Activated naive CD8-positive, alpha-beta T cell treated with anti-CD3 and anti-CD28 coated beads, Interleukin-2, amount 10 ng/mL, durations not matched to agents 7 days and 5 days (primary cell): Measurements from ENCODE around the gene NPL. TPM values are rescaled to one million over a fixed set of nuclear protein-coding genes. Genes with fewer than 3 reads are reported as not detected.

ENCODE experiments used
- ATAC-seq: fragments of 150-1000 bp; cut with Tn5 transposase; one replicate; pipeline ENCODE4 v1.10.0; 2021; ENCODE audit warnings: low read depth, moderate library complexity
- POLR2A ChIA-PET: fragments of 350-600 bp; sonication (Branson Sonifier 250); formaldehyde crosslinking; loops from one replicate; lab custom pipeline; 2021; ENCODE audit warnings: antibody characterized with exemption; lab: Charles Lee
- DNase-seq: peaks from one replicate; pipeline ENCODE4 v3.0.0; 2021
- H3K27ac Mint-ChIP-seq: one replicate; pipeline ENCODE4 v1.8.0; 2022; ENCODE audit warnings: mild to moderate bottlenecking, mixed read lengths
- H3K27me3 Mint-ChIP-seq: one replicate; pipeline ENCODE4 v1.8.0; 2022; ENCODE audit warnings: mild to moderate bottlenecking, moderate library complexity, mixed read lengths
- H3K36me3 Mint-ChIP-seq: one replicate; pipeline ENCODE4 v1.8.0; 2021; ENCODE audit warnings: mild to moderate bottlenecking, mixed read lengths
- H3K4me1 Mint-ChIP-seq: one replicate; pipeline ENCODE4 v1.8.0; 2021; ENCODE audit warnings: mixed read lengths
- H3K4me3 Mint-ChIP-seq: one replicate; pipeline ENCODE4 v1.8.0; 2022; ENCODE audit warnings: mild to moderate bottlenecking, moderate library complexity, mixed read lengths
- H3K9me3 Mint-ChIP-seq: one replicate; pipeline ENCODE4 v1.8.0; 2021; ENCODE audit warnings: mixed read lengths
- total RNA-seq, 2 experiments: library from RNA; stranded (reverse); gene quantifications; one replicate each; pipeline ENCODE4 v1.2.3, GENCODE V29; 2021

The NPL gene
- total RNA-seq, 2 experiments from 2014 or later = 5.6 to 6.2 TPM

DNA sequence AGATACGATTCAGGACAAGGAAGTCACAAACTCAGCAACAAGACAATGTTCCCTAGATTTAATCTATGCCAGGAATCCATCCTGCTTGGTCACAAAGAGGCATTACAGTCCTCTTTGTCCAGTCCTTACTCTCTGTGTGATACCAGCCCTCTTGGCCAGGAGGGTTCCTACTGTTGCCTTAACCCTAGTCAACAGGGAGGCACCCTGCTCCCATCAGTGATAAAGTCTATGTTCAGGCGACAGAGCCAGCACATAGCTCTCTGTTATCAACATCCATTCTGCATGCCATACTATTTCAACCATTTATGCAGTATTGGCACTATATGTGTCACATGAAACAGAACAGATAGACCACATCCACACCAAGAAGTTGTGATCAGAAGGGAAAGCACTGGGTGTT is 4.4 kb upstream of the NPL start:
- Mint-ChIP-seq H3K4me1 (peaks cover 14% of the 10 kb centered on the region), H3K36me3 (no peaks in the 10 kb centered on the region), H3K27ac (no peak overlapping the region), H3K4me3 (no peak overlapping the region), H3K9me3 (no peaks in the 10 kb centered on the region), H3K27me3 (peaks cover 16% of the 10 kb centered on the region)
- DNase-seq (no peak), ATAC-seq (no peak)
- POLR2A ChIA-PET = no interaction called here

DNA sequence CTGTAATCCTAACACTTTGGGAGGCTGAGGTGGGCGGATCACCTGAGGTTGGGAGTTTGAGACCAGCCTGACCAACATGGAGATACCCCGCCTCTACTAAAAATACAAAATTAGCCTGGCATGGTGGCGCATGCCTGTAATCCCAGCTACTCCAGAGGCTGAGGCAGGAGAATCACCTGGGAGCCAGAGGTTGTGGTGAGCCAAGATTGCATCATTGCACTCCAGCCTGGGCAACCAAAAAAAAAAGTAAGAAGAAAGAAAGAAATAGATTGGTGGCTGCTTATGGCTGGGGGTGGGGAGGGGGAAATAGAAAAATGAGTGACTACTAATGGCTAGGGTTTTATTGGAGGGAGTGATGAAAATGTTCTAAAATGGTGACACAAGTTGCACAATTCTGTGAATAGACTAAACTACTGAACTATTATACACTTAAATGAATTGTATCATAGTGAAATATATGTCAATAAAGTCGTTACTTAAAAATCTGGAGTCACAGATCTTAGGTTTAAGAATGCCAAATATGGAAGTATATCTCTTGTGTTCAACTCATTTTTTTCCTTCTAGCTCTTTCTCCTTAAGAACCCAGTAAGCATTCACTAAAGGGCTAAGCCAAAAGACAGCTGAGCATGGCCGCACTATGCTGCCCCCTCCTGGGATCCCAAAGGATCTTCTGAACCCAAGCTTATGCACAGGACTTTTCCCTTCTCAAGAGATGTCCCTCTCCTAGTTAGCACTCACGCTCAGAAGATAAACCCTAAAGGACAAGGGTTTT is 3.2 kb upstream of the NPL start:
- Mint-ChIP-seq H3K4me3 (no peak overlapping the region), H3K27me3 (peaks cover 16% of the 10 kb centered on the region), H3K4me1 (peaks cover 15% of the 10 kb centered on the region), H3K27ac (no peak overlapping the region), H3K36me3 (no peaks in the 10 kb centered on the region), H3K9me3 (no peaks in the 10 kb centered on the region)
- ATAC-seq (no peak), DNase-seq (peak; percentile 36)
- POLR2A ChIA-PET = interaction anchor here (1.0 to 1.7 kb wide), 2 partner anchors 183 to 702 kb away, joined by 3 to 6 read pairs; no protein-coding TSS in a partner anchor

DNA sequence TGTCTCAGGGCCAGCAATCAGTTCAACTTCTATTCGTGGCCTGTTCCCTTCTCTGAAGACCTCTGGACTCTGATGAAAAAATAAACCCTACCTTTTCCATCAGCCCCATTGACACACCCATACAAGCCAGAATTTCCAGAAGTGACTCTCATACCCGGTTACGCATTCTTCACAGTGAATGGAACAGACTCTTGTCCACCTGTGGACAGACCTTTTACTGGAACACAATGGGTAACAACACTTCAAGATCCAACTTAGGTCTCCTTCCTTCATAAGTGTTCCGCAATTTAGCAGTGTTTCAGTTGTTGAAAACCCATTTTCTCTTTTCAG is 2.6 kb upstream of the NPL start:
- no peak overlapping the region for H3K4me3 Mint-ChIP-seq

DNA sequence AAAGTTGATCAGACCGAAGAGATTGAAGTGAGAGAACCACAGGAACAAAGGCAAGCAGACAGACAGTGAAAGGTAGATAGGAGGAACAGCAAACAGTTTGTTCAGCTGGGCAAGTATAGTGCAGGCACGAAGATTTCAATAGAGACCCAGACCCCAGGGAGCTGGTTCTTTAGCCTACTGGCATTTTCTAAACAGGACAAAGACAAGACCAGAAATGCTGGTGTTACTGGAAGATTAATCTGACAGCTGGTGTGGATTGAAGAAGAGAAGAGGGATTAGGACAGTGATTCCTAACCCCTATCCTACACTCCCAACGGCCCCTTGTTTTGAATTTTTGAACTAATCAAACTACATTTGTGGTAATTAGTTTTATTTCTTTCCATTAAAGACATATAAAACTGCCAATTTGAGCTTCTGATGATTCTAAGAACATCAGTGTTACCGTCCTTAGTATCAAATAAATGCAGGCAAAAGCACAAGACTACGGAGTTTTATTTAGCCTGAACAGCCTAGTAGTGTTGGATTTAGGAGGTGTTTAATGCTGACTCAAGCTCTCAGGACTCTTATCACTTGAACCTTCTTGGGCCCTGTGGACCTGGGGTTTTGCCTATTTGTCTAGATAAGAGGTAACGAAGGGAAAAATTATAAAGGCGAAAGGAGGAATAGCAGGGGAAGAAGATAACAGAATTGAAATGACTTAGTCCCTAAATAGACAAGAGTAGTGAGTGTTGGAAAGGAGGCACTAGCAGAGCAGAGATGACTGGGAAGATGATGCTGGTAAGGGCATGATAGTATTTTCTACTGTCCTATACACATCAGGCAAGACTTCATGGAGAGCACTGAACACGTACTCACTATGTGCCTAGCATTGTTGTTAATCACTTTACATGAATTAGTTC is 2.0 kb downstream of the NPL start:
- ATAC-seq (no peak), DNase-seq (no peak)
- Mint-ChIP-seq H3K27me3 (peaks cover 18% of the 10 kb centered on the region), H3K4me1 (peaks cover 14% of the 10 kb centered on the region), H3K27ac (no peak overlapping the region), H3K9me3 (no peaks in the 10 kb centered on the region), H3K36me3 (no peaks in the 10 kb centered on the region), H3K4me3 (no peak overlapping the region)
- POLR2A ChIA-PET = interaction anchor here (0.8 to 1.5 kb wide), 2 partner anchors 190 to 361 kb away, joined by 3 read pairs; no protein-coding TSS in a partner anchor

More for the DNA sequence above, 2.6 kb upstream of the NPL start:
- POLR2A ChIA-PET = interaction anchor here (1.0 to 1.7 kb wide), 2 partner anchors 184 to 702 kb away, joined by 3 to 6 read pairs; no protein-coding TSS in a partner anchor
- H3K36me3 Mint-ChIP-seq = no peaks in the 10 kb centered on the region
- H3K27me3 Mint-ChIP-seq = peaks cover 21% of the 10 kb centered on the region
- no peak overlapping the region for H3K27ac Mint-ChIP-seq
- no peaks in the 10 kb centered on the region for H3K9me3 Mint-ChIP-seq
- DNase-seq (no peak), ATAC-seq (no peak)
- H3K4me1 Mint-ChIP-seq = peaks cover 15% of the 10 kb centered on the region

DNA sequence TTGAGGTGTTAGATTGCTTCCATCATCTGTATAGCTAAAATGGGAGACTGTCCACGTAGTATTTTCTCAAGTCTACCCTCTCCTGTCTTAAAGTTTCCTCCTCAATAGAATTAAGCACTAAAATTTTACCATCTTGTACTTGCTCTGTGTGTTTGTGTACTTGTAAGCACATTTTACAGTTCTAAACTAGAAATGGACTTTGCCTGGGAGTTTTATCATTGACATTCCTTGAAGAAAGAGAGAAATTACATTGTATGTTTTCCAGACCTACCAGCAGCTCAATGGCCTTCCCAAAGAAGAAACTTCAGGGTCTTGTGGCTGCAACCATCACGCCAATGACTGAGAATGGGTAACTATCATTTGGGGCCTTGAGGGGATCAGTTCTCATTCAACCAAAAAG is 4.5 kb downstream of the NPL start:
- no peaks in the 10 kb centered on the region for H3K9me3 Mint-ChIP-seq
- H3K4me1 Mint-ChIP-seq = peaks cover 11% of the 10 kb centered on the region
- H3K27me3 Mint-ChIP-seq = peaks cover 6% of the 10 kb centered on the region
- DNase-seq (no peak), ATAC-seq (no peak)
- H3K36me3 Mint-ChIP-seq = peaks cover 1% of the 10 kb centered on the region
- H3K4me3 Mint-ChIP-seq = no peak overlapping the region
- no peak overlapping the region for H3K27ac Mint-ChIP-seq
- POLR2A ChIA-PET = no interaction called here

DNA sequence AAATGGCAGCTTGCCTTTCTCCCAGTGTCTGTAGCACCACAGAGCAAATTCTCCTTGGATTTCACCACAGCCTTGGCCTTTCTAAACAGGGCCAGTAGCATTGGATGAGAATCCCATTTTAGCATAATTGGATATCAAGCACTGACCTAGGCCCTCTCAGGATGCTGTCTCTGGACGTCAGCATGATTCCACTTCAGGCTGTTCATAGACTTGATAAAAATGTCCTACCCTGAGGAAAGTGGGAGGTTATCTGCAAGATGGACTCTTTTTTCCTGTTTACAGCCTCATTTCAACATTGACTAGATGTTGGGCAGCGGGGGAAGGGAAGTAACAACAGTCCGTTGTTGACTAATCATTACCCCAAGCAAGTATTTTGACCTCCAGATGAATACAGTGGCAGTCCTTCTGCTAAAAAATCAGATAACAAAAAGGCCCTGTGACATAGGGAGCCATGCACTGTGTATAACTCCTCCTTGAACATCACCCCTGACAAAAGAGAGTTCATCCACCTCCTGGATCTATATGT is 5.2 kb downstream of the NPL start:
- H3K4me3 Mint-ChIP-seq = no peak overlapping the region
- peaks cover 10% of the 10 kb centered on the region for H3K4me1 Mint-ChIP-seq
- ATAC-seq (no peak), DNase-seq (no peak)
- H3K36me3 Mint-ChIP-seq = peaks cover 1% of the 10 kb centered on the region
- POLR2A ChIA-PET = interaction anchor here (0.6 kb wide), 1 partner anchor 25 kb away, joined by 3 read pairs; no protein-coding TSS in a partner anchor
- no peaks in the 10 kb centered on the region for H3K9me3 Mint-ChIP-seq
- H3K27me3 Mint-ChIP-seq = peaks cover 6% of the 10 kb centered on the region
- no peak overlapping the region for H3K27ac Mint-ChIP-seq

DNA sequence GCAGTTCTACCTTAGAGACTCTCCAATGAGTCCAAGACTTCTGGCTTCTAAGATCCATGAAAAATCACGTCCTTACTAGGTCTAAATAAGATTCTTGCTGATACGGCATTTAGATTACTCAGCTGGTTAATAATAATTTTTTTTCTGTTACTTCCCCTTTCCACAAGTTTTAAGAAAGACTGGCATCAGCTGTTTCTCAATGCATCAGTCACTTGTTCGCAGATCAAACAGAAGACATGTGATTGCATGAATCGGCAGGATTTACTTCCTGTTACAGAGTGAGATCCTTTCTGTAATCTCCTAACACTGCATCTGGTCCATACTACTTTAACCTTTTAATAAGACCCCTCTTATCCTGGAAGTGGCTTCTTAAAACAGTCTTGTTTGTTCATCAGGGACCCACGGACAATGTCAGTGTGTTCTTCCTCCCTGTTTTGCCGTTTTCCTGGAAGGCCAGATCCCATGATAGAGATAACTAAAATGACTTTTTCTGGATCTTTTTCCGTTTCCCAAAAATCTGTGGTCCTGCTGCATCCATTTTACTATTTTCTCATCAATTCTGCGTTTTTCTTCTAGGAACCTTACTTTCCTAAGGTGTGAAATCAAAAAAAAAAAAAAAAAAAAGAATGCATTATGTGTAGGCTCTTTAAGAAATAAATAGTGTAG is 6.1 kb downstream of the NPL start:
- H3K27me3 Mint-ChIP-seq = peaks cover 6% of the 10 kb centered on the region
- peaks cover 1% of the 10 kb centered on the region for H3K36me3 Mint-ChIP-seq
- H3K4me1 Mint-ChIP-seq = peaks cover 6% of the 10 kb centered on the region
- DNase-seq (no peak), ATAC-seq (no peak)
- H3K4me3 Mint-ChIP-seq = no peak overlapping the region
- POLR2A ChIA-PET = interaction anchor here (0.5 kb wide), 1 partner anchor 45 kb away, joined by 6 read pairs; no protein-coding TSS in a partner anchor
- no peaks in the 10 kb centered on the region for H3K9me3 Mint-ChIP-seq
- no peak overlapping the region for H3K27ac Mint-ChIP-seq

DNA sequence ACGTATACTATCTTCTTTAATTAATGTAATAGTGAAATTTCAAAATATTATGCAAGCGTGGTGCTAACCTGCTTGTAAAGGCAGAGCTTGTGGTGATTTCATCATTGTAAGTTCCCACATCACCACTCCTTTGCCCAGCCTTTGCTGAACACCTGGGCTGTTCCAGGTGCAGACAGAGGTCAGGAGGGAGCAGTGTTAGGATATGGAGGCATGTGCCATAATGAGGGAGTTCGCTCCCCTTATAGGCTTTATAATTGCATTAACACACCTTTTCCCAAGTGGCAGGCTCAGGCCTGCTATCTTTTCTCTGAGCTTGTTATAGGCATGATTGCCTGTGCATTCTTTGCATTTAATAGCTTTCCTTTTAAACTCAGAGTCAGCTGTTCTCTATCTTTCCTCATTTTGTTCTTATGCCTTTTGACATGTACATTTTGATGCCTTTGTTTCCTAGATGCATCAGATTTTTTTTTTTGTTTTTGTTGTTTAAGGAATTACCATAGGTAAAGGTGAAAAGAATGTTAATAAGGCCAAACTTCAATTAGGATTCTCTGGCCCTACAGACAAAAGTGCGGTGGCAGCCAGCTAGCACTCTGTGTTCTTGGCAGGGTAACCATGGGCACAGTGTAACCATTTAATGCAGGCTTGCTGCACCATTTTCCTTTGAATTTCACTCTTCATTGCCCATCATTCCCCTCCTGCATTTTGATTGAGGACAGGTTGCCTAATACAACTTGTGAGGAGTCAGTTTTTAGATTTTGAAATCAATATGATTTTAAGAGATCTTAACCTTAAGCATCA is 12.6 kb downstream of the NPL start:
- Mint-ChIP-seq H3K27me3 (no peaks in the 10 kb centered on the region), H3K36me3 (peaks cover 1% of the 10 kb centered on the region), H3K4me1 (no peaks in the 10 kb centered on the region), H3K9me3 (no peaks in the 10 kb centered on the region), H3K27ac (no peak overlapping the region), H3K4me3 (no peak overlapping the region)
- POLR2A ChIA-PET = no interaction called here
- DNase-seq (no peak), ATAC-seq (no peak)

DNA sequence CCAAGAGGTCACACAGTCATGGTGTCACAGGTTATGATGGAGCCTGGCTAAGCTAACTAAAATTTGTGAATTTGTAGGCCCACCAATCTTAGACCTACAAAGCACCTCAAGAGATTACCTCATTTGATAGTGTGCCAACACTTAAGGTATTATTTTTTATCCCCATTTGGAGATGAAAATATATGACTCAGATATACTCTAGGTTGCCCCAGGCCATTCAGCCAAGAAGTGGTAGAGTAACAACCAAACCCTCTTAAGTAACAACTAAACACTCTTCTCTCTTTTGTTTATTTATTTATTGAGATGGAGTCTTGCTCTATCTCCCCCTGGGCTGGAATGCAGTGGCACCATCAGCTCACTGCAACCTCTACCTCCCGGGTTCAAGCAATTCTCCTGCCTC is 14.3 kb downstream of the NPL start:
- DNase-seq (no peak), ATAC-seq (no peak)
- Mint-ChIP-seq H3K27me3 (no peaks in the 10 kb centered on the region), H3K36me3 (no peaks in the 10 kb centered on the region), H3K4me1 (no peaks in the 10 kb centered on the region), H3K4me3 (no peak overlapping the region), H3K9me3 (no peaks in the 10 kb centered on the region), H3K27ac (no peak overlapping the region)
- POLR2A ChIA-PET = no interaction called here

DNA sequence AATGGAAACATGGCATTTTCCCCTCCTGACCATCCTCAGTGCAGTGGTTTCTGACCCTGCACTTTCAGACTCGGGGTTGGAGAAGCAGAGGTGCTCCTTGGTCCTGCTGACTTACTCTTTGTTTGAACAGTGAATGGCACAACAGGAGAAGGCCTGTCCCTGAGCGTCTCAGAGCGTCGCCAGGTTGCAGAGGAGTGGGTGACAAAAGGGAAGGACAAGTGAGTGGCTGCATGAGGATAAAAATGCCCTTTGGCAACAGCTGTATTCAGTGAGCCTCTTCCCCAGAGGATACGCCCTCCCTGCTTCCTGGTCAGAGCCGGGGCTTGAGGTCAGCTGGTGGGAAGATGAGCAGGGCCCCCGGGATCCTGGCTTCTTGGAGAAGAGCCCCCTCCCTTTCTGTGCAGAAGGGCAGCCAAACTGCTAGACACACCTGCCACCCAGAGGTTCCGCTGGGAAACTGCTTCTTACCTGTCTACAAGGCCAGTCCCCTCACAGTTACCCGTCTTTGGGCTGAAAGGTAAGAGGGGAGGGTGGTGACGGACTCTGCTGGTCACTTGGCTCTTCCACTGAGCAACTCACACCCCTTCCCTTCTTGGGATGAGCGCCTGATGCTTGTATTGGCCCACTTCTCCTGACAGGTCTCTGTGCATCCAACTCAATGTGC is 16.6 kb downstream of the NPL start:
- no peak for DNase-seq
- H3K9me3 Mint-ChIP-seq = no peaks in the 10 kb centered on the region
- ATAC-seq = no peak
- no peaks in the 10 kb centered on the region for H3K36me3 Mint-ChIP-seq
- no peaks in the 10 kb centered on the region for H3K4me1 Mint-ChIP-seq
- POLR2A ChIA-PET = no interaction called here
- no peaks in the 10 kb centered on the region for H3K27me3 Mint-ChIP-seq
- no peak overlapping the region for H3K27ac Mint-ChIP-seq
- H3K4me3 Mint-ChIP-seq = no peak overlapping the region

DNA sequence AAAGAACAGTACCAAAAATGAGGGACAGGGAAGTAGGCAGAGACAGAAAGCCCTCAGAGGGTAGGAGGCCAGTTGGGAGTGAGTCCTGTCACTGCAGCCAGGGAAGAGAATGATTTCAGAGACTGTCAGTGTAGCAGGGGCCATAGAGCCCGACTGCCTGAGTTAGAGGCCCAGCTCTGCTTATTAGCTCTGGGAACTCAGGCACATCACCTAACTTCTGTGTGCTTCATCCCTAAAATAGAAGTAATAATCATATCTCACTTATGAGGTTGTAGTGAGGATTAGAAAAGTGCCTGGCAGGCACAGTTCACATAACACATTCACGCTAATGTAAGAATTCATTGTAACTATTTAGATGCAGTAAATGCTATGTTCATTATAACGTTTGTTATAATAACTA is 18.3 kb downstream of the NPL start:
- Mint-ChIP-seq H3K4me1 (no peaks in the 10 kb centered on the region), H3K27ac (no peak overlapping the region), H3K27me3 (no peaks in the 10 kb centered on the region), H3K4me3 (no peak overlapping the region), H3K36me3 (no peaks in the 10 kb centered on the region), H3K9me3 (no peaks in the 10 kb centered on the region)
- no peak for ATAC-seq
- no peak for DNase-seq
- POLR2A ChIA-PET = no interaction called here

DNA sequence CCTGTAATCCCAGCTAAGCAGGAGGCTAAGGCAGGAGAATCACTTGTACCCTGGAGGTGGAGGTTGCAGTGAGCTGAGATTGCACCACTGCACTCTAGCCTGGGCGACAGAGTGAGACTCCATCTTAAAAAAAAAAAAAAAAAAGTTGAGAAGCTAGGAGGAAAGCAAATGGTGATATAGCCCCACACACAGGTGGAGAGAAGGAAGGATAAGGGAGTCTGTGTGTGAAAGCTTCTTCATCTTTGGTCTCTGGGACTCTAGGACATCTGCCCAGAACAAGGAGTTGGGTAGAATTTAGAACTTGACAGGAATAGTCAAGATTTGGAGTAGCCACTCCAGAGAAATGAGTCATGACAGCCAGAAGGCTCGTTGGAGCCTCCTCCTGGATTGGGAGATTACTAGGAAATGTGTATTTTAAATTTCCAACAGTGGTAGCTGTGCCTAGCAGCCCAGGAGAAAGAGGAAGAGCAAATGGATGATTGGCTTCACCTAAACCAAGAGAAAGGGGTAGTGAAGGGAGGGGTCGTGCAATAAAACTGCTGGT is 19.9 kb downstream of the NPL start:
- POLR2A ChIA-PET = no interaction called here
- no peak for ATAC-seq
- peaks cover 3% of the 10 kb centered on the region for H3K36me3 Mint-ChIP-seq
- no peak for DNase-seq
- H3K4me1 Mint-ChIP-seq = no peaks in the 10 kb centered on the region
- H3K27me3 Mint-ChIP-seq = no peaks in the 10 kb centered on the region
- no peak overlapping the region for H3K27ac Mint-ChIP-seq
- H3K9me3 Mint-ChIP-seq = no peaks in the 10 kb centered on the region
- no peak overlapping the region for H3K4me3 Mint-ChIP-seq
